GM23338 (cell line): ENCODE measurements around the gene OST4. TPM values are rescaled to one million over a fixed set of nuclear protein-coding genes. Genes with fewer than 3 reads are reported as not detected.

Source experiments
- ATAC-seq: fragments of 200-7000 bp; cut with Tn5 transposase; 3 replicates; pipeline ENCODE4 v1.9.1; 2020
- DNase-seq: peaks from one replicate; pipeline ENCODE4 v3.0.0-alpha.2; 2015; ENCODE audit warnings: low spot score
- H2AFZ ChIP-seq: fragments of 200-600 bp; sonication (generic); 2 replicates; pipeline ENCODE4 v1.8.0; 2016; ENCODE audit warnings: antibody characterized with exemption, mild to moderate bottlenecking, moderate library complexity
- H3F3A ChIP-seq: fragments of 200-600 bp; sonication (generic); replicated peaks from 2 replicates; pipeline ENCODE4 v1.8.0; 2017; ENCODE audit warnings: antibody characterized with exemption, mixed run types, low read depth
- H3K27ac ChIP-seq: fragments of 200-600 bp; sonication (generic); 2 replicates; pipeline ENCODE4 v1.6.1; 2016; ENCODE audit warnings: low read depth
- H3K27me3 ChIP-seq: fragments of 200-600 bp; sonication (generic); 2 replicates; pipeline ENCODE4 v1.8.0; 2016; ENCODE audit warnings: mild to moderate bottlenecking, mixed run types, moderate library complexity; ENCODE audit not compliant: insufficient read depth
- H3K36me3 ChIP-seq: fragments of 200-600 bp; sonication (generic); 2 replicates; pipeline ENCODE4 v1.8.0; 2016; ENCODE audit warnings: mild to moderate bottlenecking; ENCODE audit not compliant: insufficient read depth
- H3K4me1 ChIP-seq: fragments of 200-600 bp; sonication (generic); 2 replicates; pipeline ENCODE4 v1.8.0; 2016; ENCODE audit warnings: mild to moderate bottlenecking, moderate library complexity; ENCODE audit not compliant: insufficient read depth
- H3K4me2 ChIP-seq: fragments of 200-600 bp; sonication (generic); 2 replicates; pipeline ENCODE4 v1.7.1; 2017; ENCODE audit warnings: mixed run types
- H3K4me3 ChIP-seq: fragments of 200-600 bp; sonication (generic); 2 replicates; pipeline ENCODE4 v1.6.1; 2016; ENCODE audit warnings: mixed run types
- H3K79me2 ChIP-seq: fragments of 200-600 bp; sonication (generic); replicated peaks from 2 replicates; pipeline ENCODE4 v1.8.0; 2017; ENCODE audit warnings: mild to moderate bottlenecking; ENCODE audit not compliant: insufficient read depth
- H3K9me2 ChIP-seq: fragments of 200-600 bp; sonication (generic); 2 replicates; pipeline ENCODE4 v1.8.0; 2017; ENCODE audit not compliant: insufficient read depth
- H4K20me1 ChIP-seq: fragments of 200-600 bp; sonication (generic); replicated peaks from 2 replicates; pipeline ENCODE4 v1.8.0; 2017; ENCODE audit warnings: mild to moderate bottlenecking; ENCODE audit not compliant: insufficient read depth
- H3K27ac Mint-ChIP-seq: 2 replicates; pipeline ENCODE4 v1.8.0; 2020; ENCODE audit warnings: inconsistent platforms, mild to moderate bottlenecking, moderate library complexity, mixed read lengths
- H3K27me3 Mint-ChIP-seq: 3 replicates; pipeline ENCODE4 v1.8.0; 2022; ENCODE audit warnings: low read depth, mild to moderate bottlenecking, moderate library complexity, mixed read lengths, inconsistent platforms; ENCODE audit not compliant: insufficient read depth, poor library complexity
- H3K36me3 Mint-ChIP-seq: 3 replicates; pipeline ENCODE4 v1.8.0; 2021; ENCODE audit warnings: low read depth, mild to moderate bottlenecking, inconsistent platforms, moderate library complexity, mixed read lengths
- H3K4me1 Mint-ChIP-seq: 3 replicates; pipeline ENCODE4 v1.8.0; 2020; ENCODE audit warnings: mild to moderate bottlenecking, inconsistent platforms, mixed read lengths
- H3K4me3 Mint-ChIP-seq: 3 replicates; pipeline ENCODE4 v1.8.0; 2021; ENCODE audit warnings: moderate library complexity, mild to moderate bottlenecking, inconsistent platforms, mixed read lengths
- H3K9me3 Mint-ChIP-seq: 3 replicates; pipeline ENCODE4 v1.8.0; 2020; ENCODE audit warnings: moderate library complexity, mild to moderate bottlenecking, inconsistent platforms, mixed read lengths
- CREB1 ChIP-seq: fragments of 250-450 bp; sonication (Bioruptor Pico); IDR thresholded peaks from 2 replicates; pipeline ENCODE4 v1.5.0; 2020; ENCODE audit warnings: low read depth, mild to moderate bottlenecking, moderate library complexity
- CTCF ChIP-seq, 2 experiments: fragments of 200-600 bp in 1 of 2; sonication (generic) in 1 of 2; conservative IDR thresholded peaks; 2 replicates each; pipeline versions ENCODE4 v1.5.1 to v1.6.1; 2016 to 2017; ENCODE audit warnings: antibody characterized with exemption in 2 of 2, low read depth in 2 of 2, mild to moderate bottlenecking in 2 of 2, moderate library complexity in 1 of 2
- ETS1 ChIP-seq: IDR thresholded peaks from 2 replicates; pipeline ENCODE4 v1.6.1; 2016; ENCODE audit warnings: antibody characterized with exemption
- EZH2 ChIP-seq: fragments of 200-600 bp; sonication (generic); IDR thresholded peaks from one replicate; pipeline ENCODE4 v1.8.0; 2017; ENCODE audit warnings: antibody characterized with exemption, mild to moderate bottlenecking, low read depth; ENCODE audit not compliant: unreplicated experiment
- EZH2phosphoT487 ChIP-seq: fragments of 200-600 bp; sonication (generic); IDR thresholded peaks from one replicate; pipeline ENCODE4 v1.8.1; 2018; ENCODE audit warnings: antibody characterized with exemption; ENCODE audit not compliant: unreplicated experiment
- JUNB ChIP-seq: IDR thresholded peaks from one replicate; pipeline ENCODE4 v1.6.1; 2016; ENCODE audit warnings: antibody characterized with exemption; ENCODE audit not compliant: unreplicated experiment
- NANOG ChIP-seq: IDR thresholded peaks from 2 replicates; pipeline ENCODE4 v1.6.1; 2016; ENCODE audit warnings: antibody characterized with exemption, borderline replicate concordance
- POLR2AphosphoS5 ChIP-seq: IDR thresholded peaks from 2 replicates; pipeline ENCODE4 v1.6.1; 2016; ENCODE audit warnings: antibody characterized with exemption, low read depth
- REST ChIP-seq: IDR thresholded peaks from one replicate; pipeline ENCODE4 v1.6.1; 2018; ENCODE audit warnings: antibody characterized with exemption; ENCODE audit not compliant: unreplicated experiment
- STAT1 ChIP-seq: IDR thresholded peaks from one replicate; pipeline ENCODE4 v1.6.1; 2016; ENCODE audit warnings: antibody characterized with exemption; ENCODE audit not compliant: unreplicated experiment
- ZNF114 ChIP-seq: fragments of 250-450 bp; sonication (Bioruptor Pico); IDR thresholded peaks from 2 replicates; pipeline ENCODE4 v1.5.0; 2020; ENCODE audit warnings: mild to moderate bottlenecking, moderate library complexity
- ZNF331 ChIP-seq: fragments of 250-450 bp; sonication (Bioruptor Pico); IDR thresholded peaks from 2 replicates; pipeline ENCODE4 v1.5.0; 2020; ENCODE audit warnings: low read depth, mild to moderate bottlenecking, moderate library complexity
- ZNF462 ChIP-seq: fragments of 250-450 bp; sonication (Bioruptor Pico); IDR thresholded peaks from 2 replicates; pipeline ENCODE4 v1.5.0; 2020; ENCODE audit warnings: mild to moderate bottlenecking, moderate library complexity
- polyA plus RNA-seq: library from polyadenylated mRNA; unstranded; fragments of >200 nt; fragmentation: Nextera tagmentation; extraction: Ambion mirVana; gene quantifications from 2 replicates; pipeline ENCODE4 v1.2.1, GENCODE V29; 2016
- total RNA-seq: library from RNA; depleted of rRNA; stranded (reverse); fragments of >200 nt; shearing (Covaris generic); gene quantifications from 2 replicates; pipeline ENCODE4 v1.2.3, GENCODE V29; 2014

Gene OST4
- total and polyA plus RNA-seq, 2 experiments from 2014 or later, result 226 to 568 TPM

GRCh38 chr2:27070653-27071276, 689 bp downstream of the OST4 start:
- TF ChIP-seq STAT1, result no peak
- no peak for TF ChIP-seq REST
- no peak for TF ChIP-seq ETS1
- no peak for TF ChIP-seq ZNF114 (CRISPR knock-in tag)
- TF ChIP-seq POLR2AphosphoS5, result no peak
- TF ChIP-seq CTCF (conservative IDR thresholded peaks at IDR 0.05; ENCODE audit: low read depth in 2 of 2), result no peak
- no peak for TF ChIP-seq CREB1 (CRISPR knock-in tag)
- no peak for TF ChIP-seq NANOG
- no peak for TF ChIP-seq EZH2phosphoT487
- TF ChIP-seq ZNF462, result no peak
- TF ChIP-seq EZH2, result no peak
- no peak for TF ChIP-seq JUNB
- TF ChIP-seq ZNF331 (CRISPR knock-in tag), result no peak
- Histone ChIP-seq H3F3A (peaks cover 9% of the 10 kb centered on the region; the same call in 1 of the 2 replicates), H3K36me3 (peaks cover 3% of the 10 kb centered on the region; the same call in 1 of the 2 replicates), H3K79me2 (peaks cover 19% of the 10 kb centered on the region), H2AFZ (peak overlapping the region; percentile 81; the same call in 1 of the 2 replicates), H3K27ac (peak overlapping the region; percentile 78; the same call in 1 of the 2 replicates), H3K27me3 (no peaks in the 10 kb centered on the region), H3K4me3 (peak overlapping the region; percentile 100), H3K4me1 (peaks cover 19% of the 10 kb centered on the region), H3K4me2 (peak overlapping the region; percentile 99), H3K9me2 (no peaks in the 10 kb centered on the region), H4K20me1 (peaks cover 13% of the 10 kb centered on the region)
- no peak for ATAC-seq
- H3K36me3 Mint-ChIP-seq, result peaks cover 37% of the 10 kb centered on the region
- DNase-seq, result no peak
- H3K4me3 Mint-ChIP-seq, result peak overlapping the region; percentile 99
- H3K27ac Mint-ChIP-seq, result peak overlapping the region; percentile 81
- peaks cover 15% of the 10 kb centered on the region for H3K4me1 Mint-ChIP-seq
- H3K27me3 Mint-ChIP-seq, result peaks cover 20% of the 10 kb centered on the region
- no peaks in the 10 kb centered on the region; the same call in 2 of the 3 replicates for H3K9me3 Mint-ChIP-seq
